ENCODE measurements around the gene ACTR6.
"Not testable (repeated sequence)": the region's sequence is repeated elsewhere in the genome, so short reads cannot be mapped to it uniquely, and the experiment has no call there.

- TF ChIP-seq ZNF589 (CRISPR knock-in tag; IDR thresholded peaks at IDR 0.05; ENCODE audit: low read depth); TCF7 (IDR thresholded peaks at IDR 0.05; ENCODE audit: borderline replicate concordance); HNRNPH1 (optimal IDR thresholded peaks at IDR 0.05; ENCODE audit: low read depth, low read length); YY1 (IDR thresholded peaks at IDR 0.05; ENCODE audit: borderline replicate concordance in 1 of 3, control insufficient read depth in 1 of 3, extremely low read depth in 1 of 3, insufficient read depth in 3 of 3, insufficient read length in 1 of 3, insufficient replicate concordance in 2 of 3, low read depth in 1 of 3, low read length in 2 of 3): not testable (repeated sequence)
- TF ChIP-seq, protein P1, sequence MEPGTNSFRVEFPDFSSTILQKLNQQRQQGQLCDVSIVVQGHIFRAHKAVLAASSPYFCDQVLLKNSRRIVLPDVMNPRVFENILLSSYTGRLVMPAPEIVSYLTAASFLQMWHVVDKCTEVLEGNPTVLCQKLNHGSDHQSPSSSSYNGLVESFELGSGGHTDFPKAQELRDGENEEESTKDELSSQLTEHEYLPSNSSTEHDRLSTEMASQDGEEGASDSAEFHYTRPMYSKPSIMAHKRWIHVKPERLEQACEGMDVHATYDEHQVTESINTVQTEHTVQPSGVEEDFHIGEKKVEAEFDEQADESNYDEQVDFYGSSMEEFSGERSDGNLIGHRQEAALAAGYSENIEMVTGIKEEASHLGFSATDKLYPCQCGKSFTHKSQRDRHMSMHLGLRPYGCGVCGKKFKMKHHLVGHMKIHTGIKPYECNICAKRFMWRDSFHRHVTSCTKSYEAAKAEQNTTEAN (CRISPR knock-in tag; IDR thresholded peaks at IDR 0.05): not testable (repeated sequence)
Measured at GRCh38 chr12:100231873-100232272, 31.3 kb downstream of the ACTR6 start.

All from K562 (cell line).